Hepatocyte (in vitro differentiated cells): ENCODE data around the gene FBXO38.

ENCODE experiments used
- CTCF ChIP-seq: fragments of 200-600 bp; sonication (generic); IDR thresholded peaks from 2 replicates; pipeline ENCODE4 v1.5.1; 2016; ENCODE audit warnings: antibody characterized with exemption, mild to moderate bottlenecking; ENCODE audit not compliant: poor library complexity
- EZH2 ChIP-seq: fragments of 200-600 bp; sonication (generic); IDR thresholded peaks from 2 replicates; pipeline ENCODE4 v1.6.1; 2016; ENCODE audit warnings: antibody characterized with exemption, mild to moderate bottlenecking, borderline replicate concordance
- EZH2phosphoT487 ChIP-seq: fragments of 200-600 bp; sonication (generic); IDR thresholded peaks from one replicate; pipeline ENCODE4 v1.6.1; 2018; ENCODE audit warnings: antibody characterized with exemption, mild to moderate bottlenecking, low read depth, moderate library complexity; ENCODE audit not compliant: unreplicated experiment, severe bottlenecking

DNA sequence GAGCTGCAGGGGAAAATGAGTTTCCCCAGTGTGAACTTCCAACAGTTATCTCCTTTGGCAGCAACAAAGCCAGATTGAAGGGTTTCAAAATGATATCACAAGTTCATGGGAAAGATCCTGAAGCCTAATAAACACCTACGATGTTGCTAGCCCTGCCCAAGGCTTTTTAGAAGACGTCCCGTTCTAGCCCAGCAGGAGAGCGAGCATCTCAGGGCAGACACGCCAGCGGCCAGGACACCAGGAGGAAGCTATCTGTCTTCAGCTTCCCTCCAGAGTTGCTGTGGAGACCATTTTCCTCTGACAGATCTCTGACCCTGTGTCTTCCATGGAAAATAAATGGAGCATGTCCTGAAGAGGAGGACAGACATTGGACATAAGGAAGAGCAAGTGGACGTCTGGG is 98.4 kb downstream of the FBXO38 start:
- TF ChIP-seq CTCF (no peak), EZH2 (no peak), EZH2phosphoT487 (no peak)
